HepG2 (cell line): ENCODE data around the gene CHN2. TPM values are rescaled to one million over a fixed set of nuclear protein-coding genes. Genes with fewer than 3 reads are reported as not detected.

ENCODE experiments used
- CEBPB ChIP-seq: IDR thresholded peaks from 2 replicates; pipeline ENCODE4 v1.6.1; 2011; ENCODE audit warnings: low read depth, low read length, improper control_type of control experiment, borderline replicate concordance
- EEA1 ChIP-seq: sonication (generic); formaldehyde crosslinking; IDR thresholded peaks from 2 replicates; pipeline ENCODE4 v1.5.1; 2020; ENCODE audit warnings: mild to moderate bottlenecking, missing genetic modification reagents, borderline replicate concordance
- GABPB1 ChIP-seq: IDR thresholded peaks from 2 replicates; pipeline ENCODE4 v1.6.1; 2016; ENCODE audit warnings: mild to moderate bottlenecking, missing genetic modification reagents, moderate library complexity, missing compliant biosample characterization
- GATAD2A ChIP-seq: IDR thresholded peaks from 2 replicates; pipeline ENCODE4 v1.6.1; 2016
- HNRNPK ChIP-seq: fragments of 200-400 bp; formaldehyde crosslinking; IDR thresholded peaks from 2 replicates; pipeline ENCODE4 v1.6.1; 2018; ENCODE audit warnings: low read length, low read depth, moderate library complexity, mild to moderate bottlenecking; ENCODE audit not compliant: poor library complexity, severe bottlenecking
- KLF12 ChIP-seq: sonication (generic); formaldehyde crosslinking; IDR thresholded peaks from 2 replicates; pipeline ENCODE4 v1.4.0; 2020; ENCODE audit warnings: missing genetic modification reagents, borderline replicate concordance
- MIXL1 ChIP-seq: IDR thresholded peaks from 2 replicates; pipeline ENCODE4 v1.6.1; 2016
- PLRG1 ChIP-seq: fragments of 450-650 bp; conservative IDR thresholded peaks from 2 replicates; pipeline ENCODE4 v1.6.1; 2016
- POGZ ChIP-seq: sonication (generic); formaldehyde crosslinking; IDR thresholded peaks from 2 replicates; pipeline ENCODE4 v1.4.0; 2020; ENCODE audit warnings: mild to moderate bottlenecking, missing genetic modification reagents
- SP140L ChIP-seq: sonication (generic); formaldehyde crosslinking; IDR thresholded peaks from 2 replicates; pipeline ENCODE4 v1.4.0; 2020; ENCODE audit warnings: missing genetic modification reagents, borderline replicate concordance
- TGIF2 ChIP-seq: IDR thresholded peaks from 2 replicates; pipeline ENCODE4 v1.6.1; 2016; ENCODE audit warnings: control low read depth, missing compliant biosample characterization
- ZNF432 ChIP-seq: sonication (generic); formaldehyde crosslinking; IDR thresholded peaks from 2 replicates; pipeline ENCODE4 v1.5.0; 2020; ENCODE audit warnings: missing genetic modification reagents, mild to moderate bottlenecking, borderline replicate concordance
- ZNF441 ChIP-seq: sonication (generic); formaldehyde crosslinking; IDR thresholded peaks from 2 replicates; pipeline ENCODE4 v1.7.0; 2021; ENCODE audit warnings: missing genetic modification reagents, borderline replicate concordance
- ZNF503 ChIP-seq: sonication (generic); formaldehyde crosslinking; IDR thresholded peaks from 2 replicates; pipeline ENCODE4 v1.4.0; 2020; ENCODE audit warnings: missing genetic modification reagents
- ZNF720 ChIP-seq: sonication (generic); formaldehyde crosslinking; IDR thresholded peaks from 2 replicates; pipeline ENCODE4 v1.4.0; 2020; ENCODE audit warnings: missing genetic modification reagents
- ZNF740 ChIP-seq: sonication (generic); formaldehyde crosslinking; IDR thresholded peaks from 2 replicates; pipeline ENCODE4 v1.4.0; 2020; ENCODE audit warnings: missing genetic modification reagents
- polyA plus RNA-seq, 8 experiments: library from polyadenylated mRNA; depleted of rRNA in 3 of 8; stranded (reverse) in 7 of 8; unstranded in 1 of 8; fragments of >200 nt; fragmentation: Illumina TruSeq in 4 of 8; extraction: Trizol in 4 of 8; gene quantifications; 2 replicates each; pipeline versions ENCODE4 v1.2.1 to v1.2.3, GENCODE V29; 2011 to 2016; ENCODE audit warnings: low read depth in 4 of 8, missing spikeins in 1 of 8, mixed read lengths in 1 of 8; ENCODE audit not compliant: insufficient read depth in 1 of 8
- total RNA-seq, 5 experiments: library from RNA; depleted of rRNA; stranded (reverse); fragments of >200 nt; fragmentation: Illumina TruSeq; extraction: Trizol; gene quantifications; 2 replicates each; pipeline ENCODE4 v1.2.3, GENCODE V29; 2016; ENCODE audit warnings: low read depth in 1 of 5
- TF ChIP-seq, protein P1 (sequence below): sonication (generic); formaldehyde crosslinking; IDR thresholded peaks from 2 replicates; pipeline ENCODE4 v1.4.0; 2020; ENCODE audit warnings: missing genetic modification reagents
- TF ChIP-seq, protein P2 (sequence below): sonication (generic); formaldehyde crosslinking; IDR thresholded peaks from 2 replicates; pipeline ENCODE4 v1.9.0; 2021; ENCODE audit warnings: missing genetic modification reagents, borderline replicate concordance
- TF ChIP-seq, protein P3 (sequence below): sonication (generic); formaldehyde crosslinking; conservative IDR thresholded peaks from 2 replicates; pipeline ENCODE4 v1.8.0; 2022; ENCODE audit warnings: low read depth, missing genetic modification reagents

The CHN2 gene
- total and polyA plus RNA-seq, 2 of the 13 experiments (the other 11 are each of a cell fraction or from before 2014, with no cell fraction given) = 23.5 to 30.5 TPM

DNA sequence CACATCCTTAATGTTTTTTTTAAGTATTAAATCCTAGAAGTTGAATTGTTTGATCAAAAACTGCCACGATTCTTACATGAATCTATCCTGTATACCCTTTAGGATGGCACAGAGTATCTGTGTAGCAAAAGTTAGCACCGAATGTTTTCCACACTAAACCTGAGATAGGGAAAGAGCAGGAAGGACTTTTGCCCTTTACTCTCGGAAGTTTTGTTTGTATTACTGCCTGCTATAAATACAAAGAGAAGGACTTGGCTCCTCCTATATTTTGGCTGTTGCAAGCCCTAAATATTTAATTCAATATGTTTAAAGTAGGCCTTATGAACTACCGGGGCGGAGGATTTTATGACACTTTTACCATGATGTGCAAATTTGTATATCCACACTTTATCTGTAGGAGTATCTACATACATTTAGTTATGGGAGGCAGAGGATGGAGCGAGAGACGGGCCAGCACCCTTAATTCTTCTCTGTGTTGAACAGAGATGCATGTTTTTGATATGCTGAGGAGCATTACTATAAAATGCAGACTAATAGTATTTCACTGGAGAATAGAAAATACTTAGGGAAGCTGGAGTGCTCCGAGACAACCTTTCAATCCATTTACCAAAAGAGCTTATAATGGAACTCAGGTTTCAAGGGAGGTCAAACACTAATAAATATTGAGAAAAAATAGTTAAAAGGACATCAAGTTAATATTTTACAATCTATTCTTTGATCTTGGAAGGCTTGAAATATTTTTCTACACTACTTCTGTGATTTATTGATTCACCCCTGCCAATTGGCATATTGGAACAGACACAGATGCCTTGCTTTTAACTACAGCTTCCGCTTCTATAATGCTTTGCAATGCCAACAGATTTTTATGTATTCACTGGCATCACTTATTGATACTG lies 97.4 kb downstream of the CHN2 start (continued):
- TF ChIP-seq, protein P1, sequence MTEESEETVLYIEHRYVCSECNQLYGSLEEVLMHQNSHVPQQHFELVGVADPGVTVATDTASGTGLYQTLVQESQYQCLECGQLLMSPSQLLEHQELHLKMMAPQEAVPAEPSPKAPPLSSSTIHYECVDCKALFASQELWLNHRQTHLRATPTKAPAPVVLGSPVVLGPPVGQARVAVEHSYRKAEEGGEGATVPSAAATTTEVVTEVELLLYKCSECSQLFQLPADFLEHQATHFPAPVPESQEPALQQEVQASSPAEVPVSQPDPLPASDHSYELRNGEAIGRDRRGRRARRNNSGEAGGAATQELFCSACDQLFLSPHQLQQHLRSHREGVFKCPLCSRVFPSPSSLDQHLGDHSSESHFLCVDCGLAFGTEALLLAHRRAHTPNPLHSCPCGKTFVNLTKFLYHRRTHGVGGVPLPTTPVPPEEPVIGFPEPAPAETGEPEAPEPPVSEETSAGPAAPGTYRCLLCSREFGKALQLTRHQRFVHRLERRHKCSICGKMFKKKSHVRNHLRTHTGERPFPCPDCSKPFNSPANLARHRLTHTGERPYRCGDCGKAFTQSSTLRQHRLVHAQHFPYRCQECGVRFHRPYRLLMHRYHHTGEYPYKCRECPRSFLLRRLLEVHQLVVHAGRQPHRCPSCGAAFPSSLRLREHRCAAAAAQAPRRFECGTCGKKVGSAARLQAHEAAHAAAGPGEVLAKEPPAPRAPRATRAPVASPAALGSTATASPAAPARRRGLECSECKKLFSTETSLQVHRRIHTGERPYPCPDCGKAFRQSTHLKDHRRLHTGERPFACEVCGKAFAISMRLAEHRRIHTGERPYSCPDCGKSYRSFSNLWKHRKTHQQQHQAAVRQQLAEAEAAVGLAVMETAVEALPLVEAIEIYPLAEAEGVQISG (CRISPR knock-in tag) = no peak
- no peak for TF ChIP-seq GABPB1 (CRISPR knock-in tag)
- TF ChIP-seq TGIF2 = no peak
- TF ChIP-seq EEA1 (CRISPR knock-in tag) = no peak
- no peak for TF ChIP-seq ZNF441 (CRISPR knock-in tag)
- TF ChIP-seq ZNF432 (CRISPR knock-in tag) = no peak
- peak; percentile 73 for TF ChIP-seq GATAD2A (CRISPR knock-in tag)
- TF ChIP-seq, protein P2, sequence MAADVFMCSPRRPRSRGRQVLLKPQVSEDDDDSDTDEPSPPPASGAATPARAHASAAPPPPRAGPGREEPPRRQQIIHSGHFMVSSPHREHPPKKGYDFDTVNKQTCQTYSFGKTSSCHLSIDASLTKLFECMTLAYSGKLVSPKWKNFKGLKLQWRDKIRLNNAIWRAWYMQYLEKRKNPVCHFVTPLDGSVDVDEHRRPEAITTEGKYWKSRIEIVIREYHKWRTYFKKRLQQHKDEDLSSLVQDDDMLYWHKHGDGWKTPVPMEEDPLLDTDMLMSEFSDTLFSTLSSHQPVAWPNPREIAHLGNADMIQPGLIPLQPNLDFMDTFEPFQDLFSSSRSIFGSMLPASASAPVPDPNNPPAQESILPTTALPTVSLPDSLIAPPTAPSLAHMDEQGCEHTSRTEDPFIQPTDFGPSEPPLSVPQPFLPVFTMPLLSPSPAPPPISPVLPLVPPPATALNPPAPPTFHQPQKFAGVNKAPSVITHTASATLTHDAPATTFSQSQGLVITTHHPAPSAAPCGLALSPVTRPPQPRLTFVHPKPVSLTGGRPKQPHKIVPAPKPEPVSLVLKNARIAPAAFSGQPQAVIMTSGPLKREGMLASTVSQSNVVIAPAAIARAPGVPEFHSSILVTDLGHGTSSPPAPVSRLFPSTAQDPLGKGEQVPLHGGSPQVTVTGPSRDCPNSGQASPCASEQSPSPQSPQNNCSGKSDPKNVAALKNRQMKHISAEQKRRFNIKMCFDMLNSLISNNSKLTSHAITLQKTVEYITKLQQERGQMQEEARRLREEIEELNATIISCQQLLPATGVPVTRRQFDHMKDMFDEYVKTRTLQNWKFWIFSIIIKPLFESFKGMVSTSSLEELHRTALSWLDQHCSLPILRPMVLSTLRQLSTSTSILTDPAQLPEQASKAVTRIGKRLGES (CRISPR knock-in tag) = no peak
- peak; percentile 56; the same call in 1 of the 2 replicates for TF ChIP-seq ZNF503 (CRISPR knock-in tag)
- TF ChIP-seq, protein P3, sequence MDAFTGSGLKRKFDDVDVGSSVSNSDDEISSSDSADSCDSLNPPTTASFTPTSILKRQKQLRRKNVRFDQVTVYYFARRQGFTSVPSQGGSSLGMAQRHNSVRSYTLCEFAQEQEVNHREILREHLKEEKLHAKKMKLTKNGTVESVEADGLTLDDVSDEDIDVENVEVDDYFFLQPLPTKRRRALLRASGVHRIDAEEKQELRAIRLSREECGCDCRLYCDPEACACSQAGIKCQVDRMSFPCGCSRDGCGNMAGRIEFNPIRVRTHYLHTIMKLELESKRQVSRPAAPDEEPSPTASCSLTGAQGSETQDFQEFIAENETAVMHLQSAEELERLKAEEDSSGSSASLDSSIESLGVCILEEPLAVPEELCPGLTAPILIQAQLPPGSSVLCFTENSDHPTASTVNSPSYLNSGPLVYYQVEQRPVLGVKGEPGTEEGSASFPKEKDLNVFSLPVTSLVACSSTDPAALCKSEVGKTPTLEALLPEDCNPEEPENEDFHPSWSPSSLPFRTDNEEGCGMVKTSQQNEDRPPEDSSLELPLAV (CRISPR knock-in tag) = no peak
- TF ChIP-seq MIXL1 = peak; percentile 15
- 0 out of 2 replicates have a peak, but pooled peaks have one; percentile 9 for TF ChIP-seq POGZ (CRISPR knock-in tag)
- TF ChIP-seq HNRNPK = no peak
- TF ChIP-seq SP140L (CRISPR knock-in tag) = no peak
- no peak for TF ChIP-seq CEBPB
- TF ChIP-seq ZNF740 (CRISPR knock-in tag) = no peak
- no peak for TF ChIP-seq PLRG1
- no peak for TF ChIP-seq KLF12 (CRISPR knock-in tag)
- TF ChIP-seq ZNF720 (CRISPR knock-in tag) = no peak
